NCI-H345 treated with DMSO at 0.1 percent for 48 hours (cell line): ENCODE results near the gene COL6A2.
"Not testable (repeated sequence)": the region's sequence is repeated elsewhere in the genome, so short reads cannot be mapped to it uniquely, and the experiment has no call there.

Experiments used
- DNase-seq: peaks from one replicate; lab custom pipeline; 2025; ENCODE audit not compliant: unreplicated experiment; lab: John Stamatoyannopoulos, UW

Gene COL6A2

DNA sequence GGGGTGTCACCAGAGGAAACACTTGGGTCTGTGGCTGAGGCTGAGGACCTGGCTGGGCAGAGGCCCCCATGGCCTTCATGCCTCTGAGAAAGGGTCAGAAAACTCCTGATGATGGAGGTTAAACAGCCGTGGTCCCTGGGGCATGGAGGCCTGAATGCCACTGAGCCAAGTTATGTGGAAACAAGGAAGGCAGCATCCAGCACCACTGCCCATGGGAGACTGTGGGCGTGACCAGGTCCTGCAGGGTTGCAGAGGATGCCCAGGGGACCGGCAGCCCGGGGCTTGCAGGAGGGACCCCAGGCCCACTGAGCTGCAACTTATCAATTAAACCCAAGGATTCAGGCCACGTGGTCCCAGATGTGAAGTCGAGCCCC lies 18.9 kb upstream of the COL6A2 start:
- DNase-seq = no peak

- no peak for DNase-seq
These were observed 18.4 kb upstream of the COL6A2 start for GRCh38 chr21:46079352-46080170.

DNA sequence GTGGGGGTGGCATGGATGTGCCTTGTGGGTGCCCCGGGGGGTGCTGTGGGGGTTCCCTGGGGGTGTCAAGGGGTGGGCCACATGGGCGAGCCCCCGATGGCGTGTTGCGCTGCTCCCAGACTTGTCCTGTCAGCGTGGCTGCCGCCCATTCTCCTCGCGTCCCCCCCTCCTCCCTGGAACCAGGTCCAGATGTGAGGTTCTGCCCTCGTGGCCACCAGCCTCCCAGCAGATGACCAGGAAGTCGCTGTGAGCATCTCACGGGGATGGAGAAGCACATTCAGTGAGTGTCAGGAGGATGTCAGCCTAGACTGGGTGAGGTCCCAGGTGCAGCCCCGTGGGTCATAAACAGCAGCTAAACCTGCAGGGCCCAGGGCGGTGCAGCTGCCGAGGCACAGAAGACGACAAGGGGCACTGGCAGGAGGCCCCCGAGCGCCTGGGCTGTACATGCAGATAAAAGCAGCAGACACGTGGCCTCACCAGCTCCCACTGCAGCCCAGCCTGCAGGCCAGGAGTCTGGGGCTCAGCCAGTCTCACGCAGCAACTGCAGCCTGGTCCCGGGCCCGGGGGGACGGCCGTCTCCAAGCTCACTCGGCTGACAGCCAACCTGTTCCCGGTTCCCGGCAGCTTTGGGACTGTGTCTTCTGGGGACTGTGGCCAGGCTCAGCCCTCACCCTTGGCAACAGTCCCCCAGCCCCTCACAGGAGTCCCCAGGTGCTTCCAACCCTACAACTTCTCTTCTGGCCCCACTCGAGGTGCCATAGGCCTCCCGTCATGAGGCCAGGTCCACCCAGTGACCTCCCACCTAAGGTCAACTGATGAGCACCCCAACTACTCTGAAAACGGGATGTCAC lies 17.5 kb upstream of the COL6A2 start:
- no peak for DNase-seq

DNA sequence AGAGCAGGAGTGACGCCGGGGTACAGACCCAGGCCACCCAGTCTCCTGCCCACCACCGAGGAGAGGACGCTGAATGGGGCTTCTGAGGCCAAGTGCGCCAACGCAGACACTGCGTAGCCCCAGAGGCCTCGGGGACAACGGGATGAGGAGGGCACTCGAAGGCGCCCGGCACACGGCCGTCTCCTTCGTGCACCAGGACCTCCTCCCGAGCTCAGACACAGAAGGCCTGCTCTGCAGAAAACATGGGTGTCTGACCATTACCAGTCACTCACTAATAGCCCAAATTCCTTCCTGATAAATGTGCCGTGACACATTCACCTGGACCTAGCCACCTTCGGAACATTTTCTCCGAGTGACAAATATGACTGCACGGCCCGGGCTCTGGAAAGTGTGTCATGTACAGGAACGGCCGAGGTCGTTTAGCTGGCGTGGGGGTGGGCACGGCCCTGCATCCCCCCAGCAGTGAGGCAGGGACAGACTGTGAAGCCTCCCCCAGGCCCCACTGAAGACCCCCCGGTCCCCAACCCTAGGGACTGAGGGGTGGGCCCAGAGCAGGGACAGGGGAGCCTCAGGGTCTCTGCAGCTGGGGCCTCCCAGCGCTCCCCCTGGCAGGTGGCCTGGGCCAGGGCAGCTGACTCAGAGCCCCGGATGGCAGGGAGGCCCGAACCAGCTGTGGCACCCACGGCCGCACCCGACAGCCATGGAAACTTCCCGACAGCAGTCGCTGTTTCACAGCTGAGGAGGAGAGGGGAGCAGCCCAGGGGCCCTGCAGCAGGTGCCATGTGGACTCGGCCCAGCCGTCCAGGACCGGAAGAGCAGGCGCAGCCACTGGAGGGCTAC lies 16.7 kb upstream of the COL6A2 start:
- no peak for DNase-seq

DNA sequence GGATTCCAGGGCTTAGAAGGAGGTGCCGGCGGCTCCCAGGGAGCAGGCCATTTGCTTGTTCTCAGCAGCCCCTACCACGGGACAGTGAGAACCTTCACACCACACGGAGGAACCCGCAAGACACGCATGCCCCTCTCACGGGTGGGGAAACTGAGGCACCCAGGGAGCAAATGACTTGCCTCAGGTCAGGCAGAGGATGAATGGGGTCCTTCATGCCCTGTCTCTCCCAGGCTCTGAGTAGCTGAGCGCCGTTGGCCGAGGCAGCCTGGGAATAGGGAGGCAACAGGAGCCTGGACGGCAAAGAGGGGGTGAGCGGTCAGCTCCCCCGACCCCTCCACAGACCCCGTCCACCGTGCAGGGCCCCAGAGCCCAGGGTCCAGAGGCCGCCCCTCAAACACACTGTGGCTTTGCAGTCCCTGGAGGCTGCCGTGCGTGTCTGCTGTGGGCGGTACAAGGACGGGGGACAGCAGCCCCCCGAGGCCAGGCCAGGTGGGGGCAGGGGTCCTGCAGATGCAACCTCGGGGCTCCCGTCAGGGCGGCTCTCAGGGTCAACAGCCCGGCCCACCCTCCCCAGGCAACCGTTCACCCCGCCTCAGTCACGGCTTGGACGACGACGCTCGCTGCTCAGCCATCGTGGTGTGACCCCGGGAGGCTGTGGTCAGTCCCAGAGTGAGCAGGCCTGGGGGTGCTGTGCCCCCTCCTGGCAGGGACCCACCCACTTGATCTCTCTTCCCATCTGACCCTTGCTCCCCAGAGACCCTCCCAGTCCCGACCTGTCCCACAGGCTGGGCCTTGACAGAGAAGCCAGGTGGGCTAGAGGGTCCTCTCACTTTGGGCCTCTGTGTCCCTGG lies 15.8 kb upstream of the COL6A2 start:
- DNase-seq = no peak

- DNase-seq = no peak
These were observed 15.3 kb upstream of the COL6A2 start for GRCh38 chr21:46082713-46082962.

DNA sequence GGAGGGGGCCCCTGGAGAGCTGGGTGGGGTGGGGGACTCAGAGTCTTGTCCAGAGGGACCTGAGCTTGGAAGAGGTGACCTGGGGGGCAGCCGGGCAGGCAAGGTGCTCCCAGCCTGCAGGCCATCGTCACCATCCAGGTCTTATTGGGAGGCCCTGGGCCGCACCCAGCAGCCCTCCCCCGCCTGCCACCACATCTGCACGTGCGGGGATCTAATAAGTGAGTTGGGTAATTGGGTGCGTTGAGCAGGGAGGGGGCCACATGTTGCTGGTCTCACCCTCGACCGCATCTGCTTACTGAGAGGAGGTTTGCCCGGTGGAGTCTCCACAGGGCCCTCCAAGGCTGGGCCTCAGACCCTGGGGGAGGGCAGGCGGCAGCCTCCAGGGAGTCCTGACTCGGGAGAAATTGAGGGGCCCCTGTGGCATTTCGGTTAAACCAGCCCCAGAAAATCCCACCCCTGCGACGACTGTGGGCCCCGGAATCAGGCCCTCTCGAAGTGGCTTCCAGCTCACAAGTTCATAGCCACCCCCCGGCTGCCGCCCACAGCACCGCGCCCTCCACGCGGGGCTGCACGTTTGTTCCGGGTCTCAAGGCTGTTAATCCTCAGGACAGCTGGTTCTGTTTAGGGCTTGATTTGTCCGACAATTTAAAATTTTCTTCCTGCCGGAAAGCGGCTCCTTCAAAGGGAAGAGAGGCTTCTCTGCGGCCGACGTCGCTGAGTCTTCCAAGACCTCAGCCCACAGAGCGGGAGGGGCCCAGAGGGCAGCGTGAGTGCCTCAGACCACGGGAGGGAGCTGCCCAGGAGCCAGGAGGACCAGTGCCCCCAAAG lies 14.7 kb upstream of the COL6A2 start:
- no peak for DNase-seq

DNA sequence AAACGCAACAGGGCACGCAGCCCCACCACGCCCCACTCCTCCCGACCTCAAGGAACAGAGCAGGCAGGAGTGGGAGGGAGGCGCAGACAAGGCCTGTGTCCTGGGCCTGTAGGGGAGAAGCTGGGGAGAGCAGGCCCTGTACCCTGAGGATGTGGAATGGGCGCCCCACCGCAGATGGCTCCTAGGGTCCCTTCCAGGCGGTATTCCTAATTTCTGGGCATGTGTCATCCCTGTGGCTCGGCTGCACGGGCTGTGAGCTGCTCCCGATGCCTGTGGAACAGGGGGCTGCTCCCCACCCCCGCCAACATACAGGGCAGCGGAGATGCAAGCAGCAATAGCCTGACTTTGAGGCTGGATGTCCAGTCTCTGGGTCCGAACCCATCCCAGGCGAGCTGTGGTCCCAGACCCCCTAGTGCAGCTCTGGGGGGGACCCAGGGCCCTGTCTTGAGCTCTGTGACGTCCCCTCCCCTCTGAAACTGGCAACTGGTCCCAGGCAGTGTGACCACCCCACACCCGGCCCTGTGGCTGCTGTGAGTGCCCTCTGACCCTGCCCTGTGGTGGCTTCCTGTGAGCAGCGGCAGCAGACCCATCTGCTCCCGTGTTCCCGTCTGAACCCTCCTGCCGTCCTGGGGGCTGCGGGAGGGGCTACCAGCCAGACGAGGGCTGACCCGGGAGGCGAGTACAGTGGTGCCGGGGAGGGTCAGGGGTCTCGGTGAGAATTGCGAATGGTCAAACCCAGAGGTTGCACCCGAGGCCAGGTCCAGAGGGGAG lies 13.9 kb upstream of the COL6A2 start:
- DNase-seq = no peak

DNA sequence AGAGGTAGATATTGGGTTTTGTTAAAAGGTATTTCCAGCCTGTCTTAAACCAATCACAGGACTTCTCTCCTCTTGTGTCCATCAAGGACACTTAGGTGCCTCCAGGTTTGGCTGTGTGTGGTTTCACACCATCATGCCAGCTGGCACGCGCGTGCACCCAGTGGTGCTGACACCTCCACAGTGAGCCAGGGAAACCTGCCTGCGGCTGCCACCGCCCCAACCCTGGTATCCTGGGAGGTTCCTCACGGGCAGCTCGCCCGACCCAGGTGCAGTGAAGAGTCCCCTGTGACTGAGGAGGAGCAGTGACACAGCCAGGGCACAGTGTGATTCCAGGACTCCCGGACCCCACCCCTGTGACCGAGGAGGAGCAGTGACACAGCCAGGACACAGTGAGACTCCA lies 13.2 kb upstream of the COL6A2 start:
- DNase-seq = no peak

DNA sequence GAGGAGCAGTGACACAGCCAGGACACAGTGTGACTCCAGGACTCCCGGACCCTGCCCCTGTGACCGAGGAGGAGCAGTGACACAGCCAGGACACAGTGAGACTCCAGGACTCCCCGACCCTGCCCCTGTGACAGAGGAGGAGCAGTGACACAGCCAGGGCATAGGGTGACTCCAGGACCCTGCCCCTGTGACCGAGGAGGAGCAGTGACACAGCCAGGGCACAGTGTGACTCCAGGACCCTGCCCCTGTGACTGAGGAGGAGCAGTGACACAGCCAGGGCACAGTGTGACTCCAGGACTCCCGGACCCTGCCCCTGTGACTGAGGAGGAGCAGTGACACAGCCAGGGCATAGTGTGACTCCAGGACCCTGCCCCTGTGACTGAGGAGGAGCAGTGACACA lies 12.7 kb upstream of the COL6A2 start:
- DNase-seq = not testable (repeated sequence)

DNA sequence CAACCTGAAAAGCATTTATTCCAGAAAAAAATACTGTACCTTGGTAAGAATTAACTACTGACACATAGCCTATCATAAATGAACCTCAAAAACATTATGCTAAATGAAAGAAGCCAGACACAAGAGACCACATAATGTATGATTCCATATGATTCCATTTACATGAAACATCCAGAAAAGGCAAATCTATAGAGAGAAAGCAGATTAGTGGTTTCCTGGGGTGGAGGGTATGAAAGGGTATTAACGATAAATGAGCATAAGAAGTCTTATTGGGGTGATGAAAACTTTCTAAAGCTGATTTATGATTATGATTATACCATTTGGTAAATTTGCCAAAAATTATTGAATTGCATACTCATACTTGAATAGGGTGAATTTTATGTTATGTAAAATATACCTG lies 10.3 kb upstream of the COL6A2 start:
- DNase-seq = no peak

GRCh38 chr21:46088189-46088588 lies 9.7 kb upstream of the COL6A2 start:
- no peak for DNase-seq

GRCh38 chr21:46089285-46089684 lies 8.6 kb upstream of the COL6A2 start:
- DNase-seq = no peak

- no peak for DNase-seq
These were observed 6.8 kb upstream of the COL6A2 start for GRCh38 chr21:46091118-46091517.

GRCh38 chr21:46091631-46092025 lies 6.3 kb upstream of the COL6A2 start:
- no peak for DNase-seq

DNA sequence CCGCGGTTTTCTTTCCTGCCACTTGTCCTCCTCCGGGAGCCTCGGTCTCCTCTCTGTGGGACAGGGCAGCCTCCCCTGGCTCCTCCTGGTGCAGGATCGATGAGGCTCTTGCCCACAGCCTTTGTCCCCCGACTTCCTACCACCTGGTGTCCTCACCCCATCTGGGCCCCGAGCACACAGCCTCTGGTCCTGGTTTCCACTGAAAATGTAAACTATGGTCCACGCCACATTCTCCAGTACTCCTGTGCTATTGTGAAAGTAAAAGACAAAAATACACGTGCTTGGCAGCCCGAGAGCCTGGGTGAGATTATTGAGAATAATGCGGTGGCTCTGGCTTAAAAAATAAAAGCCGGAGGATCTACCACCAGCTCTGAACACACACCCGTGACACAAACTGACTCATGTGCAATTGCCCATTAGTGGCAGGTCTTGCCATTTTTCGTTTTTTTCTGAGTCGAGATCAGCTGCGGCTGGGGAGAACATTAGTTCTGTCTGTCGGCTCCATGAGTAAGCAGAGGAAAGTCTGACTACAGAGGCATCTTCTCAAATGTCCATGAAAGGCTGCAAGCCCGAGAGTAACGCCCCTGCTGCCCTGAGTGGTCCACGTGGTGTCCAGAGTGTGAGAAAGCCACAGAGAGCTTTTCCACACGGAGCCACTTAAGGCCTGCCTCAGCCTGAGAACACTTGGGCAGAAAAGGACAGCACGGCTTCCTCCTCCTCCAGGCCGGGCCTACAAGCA lies 5.7 kb upstream of the COL6A2 start:
- no peak for DNase-seq

DNA sequence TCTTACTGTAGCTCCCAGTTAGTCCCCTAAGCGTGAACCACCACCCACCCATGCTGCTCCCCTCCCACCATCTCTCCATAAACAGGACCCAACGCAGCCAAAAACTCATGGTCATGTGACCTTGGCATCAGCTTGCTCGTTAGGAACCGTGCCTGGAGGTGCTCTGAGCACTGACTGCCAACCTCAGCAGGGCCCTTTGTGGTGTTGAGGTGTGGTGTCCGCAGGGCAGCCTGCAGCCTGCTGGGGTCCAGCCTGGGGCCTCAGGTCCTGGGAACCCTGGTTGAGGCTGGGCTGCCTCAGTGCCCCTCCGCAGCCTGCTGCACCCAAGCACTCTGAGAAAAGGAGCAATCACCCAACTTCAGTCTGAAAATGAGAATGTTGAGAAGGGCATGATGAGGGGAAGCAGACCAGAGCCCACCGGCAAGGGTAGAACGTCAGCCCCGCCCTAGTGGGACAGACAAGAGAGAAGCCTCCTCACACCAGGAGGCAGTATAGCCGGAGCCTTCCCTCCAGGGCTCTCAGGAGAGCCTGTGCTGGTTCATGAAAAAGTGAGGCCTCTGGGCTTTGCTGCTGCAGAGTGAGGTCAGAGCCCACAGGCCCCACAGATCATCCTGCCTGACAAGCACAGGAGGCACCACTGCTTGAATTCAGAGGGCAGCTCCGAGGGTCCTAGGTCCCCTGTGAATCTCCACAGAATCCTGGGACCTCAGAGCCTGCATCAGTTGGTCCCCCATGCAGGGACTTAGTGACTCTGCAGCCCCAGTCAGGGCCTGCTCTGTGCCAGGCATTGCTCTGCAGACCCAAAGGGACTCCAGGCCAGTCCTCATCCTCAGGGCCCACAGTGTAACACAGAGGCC lies 4.9 kb upstream of the COL6A2 start:
- no peak for DNase-seq
